GM21447 (cell line): ENCODE data around the gene DZIP1L.
A peak's percentile ranks its signal among the peaks of the same experiment; 100 is the strongest.
"Not testable (repeated sequence)": the region's sequence is repeated elsewhere in the genome, so short reads cannot be mapped to it uniquely, and the experiment has no call there.

Experiments used
- ATAC-seq: cut with Tn5 transposase; IDR thresholded peaks from one replicate; pipeline ENCODE4 v1.9.1; 2021; ENCODE audit not compliant: unreplicated experiment

The DZIP1L gene

DNA sequence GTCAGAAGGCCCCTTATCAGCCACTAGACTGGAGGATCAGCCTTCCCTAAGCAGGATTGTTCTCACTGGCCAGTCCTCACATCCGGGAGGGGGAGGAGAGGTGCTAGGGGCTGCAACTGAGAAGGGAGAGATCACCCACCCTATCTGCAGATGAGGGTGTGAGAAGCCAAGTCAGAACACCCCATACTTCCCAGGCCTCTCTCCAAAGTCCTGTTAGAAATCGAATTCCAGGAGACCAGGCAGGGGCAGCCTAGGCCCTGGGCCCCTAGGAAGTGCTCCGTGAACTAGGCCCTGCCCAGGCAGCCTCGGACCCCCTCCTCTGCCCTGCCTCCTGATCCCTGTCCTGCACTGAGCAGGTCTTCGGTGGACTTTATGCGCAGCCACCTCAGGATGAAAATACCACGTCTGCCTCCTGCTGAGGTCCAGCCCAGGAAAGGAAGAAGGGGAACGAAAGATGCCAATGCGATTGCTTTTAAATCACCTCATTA, 933 bp downstream of the DZIP1L start:
- no peak for ATAC-seq

DNA sequence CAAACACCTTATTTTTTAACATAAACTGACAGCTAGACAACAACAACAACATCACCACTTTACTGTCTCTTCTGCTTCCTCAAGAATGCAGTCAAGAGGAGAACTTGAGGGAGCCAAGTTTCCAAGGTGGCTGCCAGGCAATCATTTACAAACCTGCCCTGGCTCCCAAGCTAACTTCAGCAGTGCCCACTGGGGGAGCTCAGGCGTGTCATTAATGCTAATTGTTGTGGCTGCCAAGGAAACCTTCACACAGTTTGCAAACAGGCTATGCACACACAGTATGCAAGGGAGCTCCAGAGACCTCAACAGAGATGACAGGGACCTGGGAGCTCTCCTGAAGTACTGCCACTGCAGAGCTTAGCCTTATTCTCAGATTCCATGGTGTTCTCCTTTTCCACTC, 2.1 kb downstream of the DZIP1L start:
- no peak for ATAC-seq

DNA sequence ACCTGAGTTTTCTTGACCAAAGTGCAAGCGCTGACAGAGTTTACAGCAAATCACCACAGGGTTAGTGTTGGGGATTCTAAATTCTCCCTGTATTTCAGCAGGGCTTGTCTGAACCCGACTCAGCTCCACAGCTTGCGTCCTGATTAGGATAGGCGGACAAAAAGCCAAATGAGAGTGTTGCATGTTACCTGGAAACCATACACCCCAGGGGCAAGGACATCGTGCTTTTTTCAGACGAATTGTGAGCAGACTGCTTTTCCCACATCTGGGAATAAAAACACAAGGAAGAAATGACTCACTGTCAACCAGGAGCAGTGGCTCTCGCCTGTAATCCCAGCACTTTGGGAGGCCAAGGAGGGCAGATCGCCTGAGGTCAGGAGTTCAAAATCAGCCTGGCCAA, 3.0 kb downstream of the DZIP1L start:
- no peak for ATAC-seq

DNA sequence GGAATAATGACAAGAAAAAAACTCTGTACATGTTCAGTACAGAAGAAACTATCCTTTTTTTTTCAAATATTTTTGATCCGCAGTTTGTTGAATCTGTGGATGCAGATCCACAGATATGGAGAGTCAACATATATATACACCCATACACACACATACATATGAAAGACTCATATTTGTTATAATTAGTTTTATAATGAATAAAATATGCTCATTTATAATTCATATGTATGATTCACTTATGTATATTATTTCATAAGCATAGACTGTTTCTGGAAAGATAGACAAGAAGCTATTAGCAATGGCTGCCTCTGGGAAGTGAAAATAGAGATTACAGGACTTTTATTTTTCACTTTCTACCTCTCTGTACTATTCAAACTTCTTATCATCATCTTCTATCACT, 9.8 kb downstream of the DZIP1L start:
- no peak for ATAC-seq

DNA sequence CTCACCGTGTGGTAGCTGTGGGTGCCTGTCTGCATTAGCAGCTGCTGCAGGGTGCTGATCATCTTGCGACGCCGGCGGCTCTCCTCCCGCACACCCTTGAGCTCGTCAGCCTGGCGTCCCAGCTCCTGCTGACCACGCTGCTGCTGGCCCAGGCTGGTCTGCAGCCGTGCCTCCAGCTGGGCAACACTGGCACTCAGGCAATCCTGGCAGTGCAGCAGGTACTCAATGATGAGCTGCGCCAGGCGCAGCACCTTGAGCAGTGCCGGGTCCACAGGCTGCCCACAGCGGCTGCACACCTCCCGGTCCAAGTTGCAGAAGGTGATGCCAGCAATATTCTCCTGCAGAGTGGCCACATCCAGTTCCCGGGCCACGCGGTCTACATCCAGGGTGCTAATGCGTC, 11.9 kb downstream of the DZIP1L start:
- no peak for ATAC-seq

DNA sequence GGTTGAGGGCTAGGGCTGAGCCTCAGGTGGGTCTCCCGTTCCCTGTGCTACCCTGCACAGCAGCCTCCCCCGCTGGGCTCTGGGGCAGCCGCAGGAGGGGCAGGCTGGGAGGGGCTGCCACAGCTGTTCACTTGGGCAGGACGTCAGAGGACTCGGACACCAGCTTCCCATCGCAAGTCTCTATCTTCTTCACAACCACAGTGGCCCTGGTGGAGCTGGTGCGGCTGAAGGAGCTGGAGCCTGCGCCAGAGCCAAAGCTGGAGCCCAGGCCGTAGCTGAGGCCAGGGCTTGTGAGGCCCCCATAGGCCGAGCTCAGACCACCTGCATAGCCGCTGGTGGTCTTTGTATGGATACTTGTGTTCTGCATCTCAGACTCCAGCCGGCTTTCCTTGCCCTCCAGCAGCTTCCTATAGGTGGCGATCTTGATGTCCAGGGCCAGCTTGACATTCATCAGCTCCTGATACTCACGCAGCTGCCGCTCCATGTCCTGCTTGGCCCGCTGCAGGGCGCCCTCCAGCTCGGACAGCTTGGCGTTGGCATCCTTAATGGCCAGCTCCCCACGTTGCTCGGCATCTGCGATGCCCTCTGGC, 14.0 kb downstream of the DZIP1L start:
- not testable (repeated sequence) for ATAC-seq

DNA sequence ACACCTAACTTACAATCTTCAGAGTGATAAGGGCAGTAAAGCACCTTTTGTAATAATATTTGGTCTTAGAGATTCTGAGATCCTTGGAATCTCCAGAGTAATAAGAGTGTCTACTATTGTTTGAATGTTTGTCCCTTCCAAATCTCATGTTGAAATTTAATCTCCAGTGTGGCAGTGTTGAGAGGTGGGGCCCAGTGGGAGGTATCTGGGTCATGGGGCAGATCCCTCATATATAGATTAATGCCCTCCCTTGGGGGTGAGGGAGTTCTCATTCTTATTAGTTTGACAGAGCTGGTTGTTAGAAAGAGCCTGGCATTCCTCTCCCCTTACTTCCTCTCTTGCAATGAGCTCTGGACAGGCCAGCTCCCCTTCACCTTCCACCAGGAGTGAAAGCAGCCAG, 16.0 kb downstream of the DZIP1L start:
- no peak for ATAC-seq

DNA sequence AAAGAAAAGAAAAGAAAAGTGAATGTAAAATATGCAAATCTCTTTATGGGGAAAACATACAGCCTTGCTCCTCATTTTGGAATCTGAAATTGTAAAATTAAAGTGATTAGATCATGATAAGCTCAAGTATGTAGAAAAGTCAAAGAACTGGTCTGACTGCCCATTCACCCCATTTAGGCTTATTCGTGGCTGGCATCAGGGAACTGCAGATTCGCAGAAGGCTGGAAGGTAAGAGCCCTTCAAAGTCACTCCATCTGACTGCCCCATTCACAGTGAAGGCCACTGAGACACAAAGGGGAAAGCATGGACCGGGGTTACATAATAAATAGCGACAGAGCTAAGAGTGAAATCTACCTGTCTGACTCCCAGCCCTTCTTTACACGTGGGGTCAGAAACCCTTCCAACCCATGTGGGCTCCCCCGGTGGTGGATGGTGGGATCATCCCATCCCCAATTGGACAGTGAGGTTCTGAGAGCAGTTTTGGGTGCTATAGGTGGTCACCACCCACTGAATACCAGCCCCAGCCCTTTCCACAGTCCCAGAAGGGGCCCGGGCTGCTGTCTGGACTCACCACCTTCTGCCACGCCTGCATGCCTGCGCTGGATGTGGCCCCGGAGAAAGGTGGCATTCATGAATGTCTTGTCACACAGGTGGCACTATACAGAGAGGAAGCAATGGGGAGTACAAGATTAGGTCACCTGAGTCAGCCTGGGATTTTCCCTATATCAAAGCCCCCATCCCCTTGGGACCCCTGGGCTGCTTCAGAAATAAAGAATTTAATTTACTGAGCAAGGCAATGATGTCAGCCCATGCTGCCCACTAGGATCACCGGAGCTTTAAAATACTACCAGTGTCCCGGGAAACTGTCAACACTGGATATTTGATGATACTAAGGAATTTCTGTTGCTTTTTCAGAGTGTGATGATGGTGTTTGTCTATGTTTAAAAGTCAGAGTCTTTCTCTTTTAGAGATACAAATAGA, 17.9 kb downstream of the DZIP1L start:
- no peak for ATAC-seq

DNA sequence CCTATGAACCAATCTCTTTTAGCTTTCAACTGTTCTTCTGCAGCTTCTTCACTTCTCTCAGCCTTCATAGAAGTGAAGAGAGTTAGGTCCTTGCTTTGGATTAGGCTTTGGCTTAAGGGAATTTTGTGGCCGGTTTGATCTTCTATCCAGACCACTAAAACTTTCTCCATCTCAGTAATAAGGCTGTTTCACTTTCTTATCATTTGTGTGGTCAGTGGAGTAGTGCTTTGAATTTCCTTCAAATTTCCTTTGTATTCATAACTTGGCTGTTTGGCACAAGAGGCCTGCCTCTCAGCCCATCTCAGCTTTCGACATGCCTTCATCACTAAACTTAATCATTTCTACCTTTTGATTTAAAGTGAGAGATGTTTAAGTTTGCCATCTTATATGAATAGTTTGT, 21.7 kb downstream of the DZIP1L start:
- ATAC-seq = no peak

DNA sequence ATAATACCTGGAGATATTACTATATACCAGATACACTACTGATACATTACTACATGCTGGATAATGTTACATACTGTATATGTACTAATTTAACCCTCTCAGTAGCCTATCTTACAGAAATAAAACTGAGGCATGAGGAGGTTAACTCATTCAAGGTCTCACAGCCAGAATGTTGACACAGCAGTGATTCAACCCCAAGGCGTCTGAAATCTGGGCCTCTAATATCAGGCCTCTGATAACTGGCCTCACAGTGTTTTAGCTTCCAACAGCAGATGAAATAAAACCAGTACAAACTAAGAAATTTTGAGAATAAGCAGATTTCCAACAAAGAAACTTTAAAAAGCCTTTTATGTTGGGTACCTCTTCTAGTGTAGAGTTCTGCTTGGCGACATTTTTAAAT, 23.4 kb downstream of the DZIP1L start:
- no peak for ATAC-seq

DNA sequence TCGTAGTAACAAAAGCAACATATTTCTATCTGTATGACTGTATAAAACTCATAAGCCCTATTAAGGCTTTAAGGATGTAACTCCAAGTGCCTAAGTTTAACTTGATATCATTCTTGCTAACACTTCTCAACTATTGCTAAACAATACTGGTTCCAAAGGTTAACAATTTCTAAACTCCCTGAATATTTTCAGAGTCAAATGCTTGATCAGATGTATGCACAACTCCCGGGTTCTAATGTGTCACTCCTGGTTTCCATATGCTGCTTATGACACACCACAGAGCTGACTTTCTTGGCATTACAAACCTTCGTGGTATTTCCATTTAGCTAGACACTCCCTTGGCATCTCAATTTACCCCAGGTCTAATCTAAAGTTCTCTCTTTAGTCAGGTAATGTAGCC, 26.3 kb downstream of the DZIP1L start:
- no peak for ATAC-seq

DNA sequence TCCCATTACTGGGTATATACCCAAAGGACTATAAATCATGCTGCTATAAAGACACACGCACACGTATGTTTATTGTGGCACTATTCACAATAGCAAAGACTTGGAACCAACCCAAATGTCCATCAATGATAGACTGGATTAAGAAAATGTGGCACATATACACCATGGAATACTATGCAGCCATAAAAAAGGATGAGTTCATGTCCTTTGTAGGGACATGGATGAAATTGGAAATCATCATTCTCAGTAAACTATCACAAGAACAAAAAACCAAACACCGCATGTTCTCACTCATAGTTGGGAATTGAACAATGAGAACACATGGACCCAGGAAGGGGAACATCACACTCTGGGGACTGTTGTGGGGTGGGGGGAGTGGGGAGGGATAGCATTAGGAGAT, 29.7 kb downstream of the DZIP1L start:
- not testable (repeated sequence) for ATAC-seq

DNA sequence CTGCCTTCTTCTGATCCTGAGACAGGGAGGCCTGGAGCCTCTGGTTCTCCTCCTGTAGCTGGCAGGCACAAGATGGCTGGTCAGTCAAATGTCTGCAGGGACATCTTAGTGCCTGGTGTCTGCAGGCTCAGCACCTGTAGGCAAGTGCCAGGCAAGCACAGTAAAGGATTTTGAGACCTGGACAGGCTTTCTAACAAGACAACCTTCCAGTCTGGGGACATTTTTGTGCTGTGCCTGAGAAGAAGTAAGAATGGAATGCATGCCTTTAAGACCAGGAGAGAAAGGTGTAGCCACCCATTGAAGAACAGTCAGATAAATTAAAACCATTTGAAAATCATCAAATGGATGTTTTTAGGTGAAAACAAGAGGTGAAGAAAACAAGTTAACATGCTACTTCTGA, 31.2 kb downstream of the DZIP1L start:
- no peak for ATAC-seq

DNA sequence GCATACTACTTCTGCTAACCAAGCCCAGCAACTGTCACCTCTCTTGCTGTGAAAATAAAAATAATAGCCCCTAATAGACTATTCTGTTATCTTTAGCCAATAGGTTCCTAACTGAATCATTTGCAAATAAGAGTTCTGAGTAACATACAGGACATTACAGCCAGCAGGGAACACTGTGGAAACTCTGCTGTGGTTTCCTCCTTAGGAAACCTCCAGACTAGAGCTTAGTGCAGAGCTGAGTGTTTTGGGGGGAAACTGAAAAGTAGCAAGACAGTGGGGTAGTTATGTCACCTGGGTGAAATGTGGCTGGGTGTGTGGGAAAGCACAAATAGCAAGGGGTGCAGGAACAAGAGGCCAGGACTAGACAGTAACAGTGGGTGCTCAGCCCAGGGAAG, 32.4 kb downstream of the DZIP1L start:
- peak; percentile 44 for ATAC-seq

DNA sequence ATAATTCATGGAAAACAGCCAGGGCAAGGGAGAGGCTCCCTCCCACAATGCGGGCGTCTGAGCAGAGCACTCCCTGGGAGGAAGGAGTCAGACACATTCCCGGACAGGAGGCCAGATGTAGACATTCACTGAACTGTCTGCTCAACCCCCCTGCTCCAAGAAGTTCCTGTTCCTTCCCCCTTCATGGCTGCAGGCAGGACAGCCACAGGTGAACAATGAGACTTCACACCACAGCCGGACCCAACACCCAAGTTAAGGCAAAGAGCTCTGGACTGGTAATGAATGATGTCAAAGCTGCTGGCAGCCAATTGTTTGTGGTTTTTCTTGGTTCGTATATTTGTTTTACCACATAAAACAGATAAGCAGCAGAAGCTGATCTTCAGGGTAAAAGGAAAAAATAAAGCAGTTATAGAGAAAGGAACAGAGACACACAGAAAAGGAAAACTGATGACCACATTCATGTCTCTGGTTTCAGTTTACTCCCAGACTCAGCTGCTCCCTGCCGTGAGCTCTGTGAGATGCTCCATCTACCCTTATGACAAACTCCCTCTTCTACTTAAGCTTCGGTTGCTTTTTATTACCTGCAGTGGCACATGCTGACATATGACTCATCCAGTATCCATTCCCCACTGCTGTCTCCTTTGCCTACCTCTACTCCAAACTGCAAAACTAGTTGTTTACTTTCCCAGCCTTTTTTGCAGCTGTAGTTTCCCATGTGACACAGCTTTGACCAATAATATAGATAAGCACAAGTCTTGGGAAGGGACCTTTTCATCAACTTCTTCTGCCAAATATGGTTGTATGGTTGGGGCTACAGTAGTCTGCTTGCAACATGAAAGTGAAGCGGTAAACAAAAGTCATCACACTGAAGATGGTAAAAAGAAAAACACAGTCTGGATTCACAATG, 33.1 kb downstream of the DZIP1L start:
- peak; percentile 58 for ATAC-seq

DNA sequence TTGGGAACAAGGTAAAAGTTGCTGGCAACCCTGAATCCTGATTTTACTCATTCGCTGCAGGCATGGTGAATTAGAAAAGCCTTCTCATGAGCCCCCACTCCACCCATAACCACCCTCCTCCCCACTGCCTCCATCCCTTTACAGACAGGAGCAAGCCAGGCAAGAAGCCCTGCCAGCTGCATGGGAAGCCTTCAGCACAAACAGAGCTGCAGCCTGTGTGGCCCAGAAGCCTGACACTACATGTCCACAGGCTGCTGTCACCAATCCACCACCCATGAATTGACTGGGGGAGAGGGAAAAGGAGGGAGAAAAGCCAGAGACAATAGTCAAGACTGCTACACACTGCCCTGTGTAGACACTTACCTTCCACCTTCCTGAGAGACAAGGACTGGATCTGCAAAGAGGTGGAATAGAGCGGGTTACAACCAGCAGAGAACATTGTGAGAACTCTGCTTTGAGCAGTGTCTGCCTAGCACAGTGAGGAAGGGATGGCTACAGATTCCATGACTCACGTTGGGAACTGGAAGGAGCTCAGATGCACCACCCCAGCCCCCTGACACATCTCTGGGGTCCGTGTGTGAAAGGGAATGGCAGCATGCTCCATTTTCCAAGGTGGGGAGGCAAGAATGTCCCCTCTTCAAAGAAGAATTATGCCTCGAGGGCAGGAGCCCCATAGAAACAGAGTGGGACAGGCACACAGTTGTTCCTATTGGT, 33.9 kb downstream of the DZIP1L start:
- ATAC-seq = no peak

DNA sequence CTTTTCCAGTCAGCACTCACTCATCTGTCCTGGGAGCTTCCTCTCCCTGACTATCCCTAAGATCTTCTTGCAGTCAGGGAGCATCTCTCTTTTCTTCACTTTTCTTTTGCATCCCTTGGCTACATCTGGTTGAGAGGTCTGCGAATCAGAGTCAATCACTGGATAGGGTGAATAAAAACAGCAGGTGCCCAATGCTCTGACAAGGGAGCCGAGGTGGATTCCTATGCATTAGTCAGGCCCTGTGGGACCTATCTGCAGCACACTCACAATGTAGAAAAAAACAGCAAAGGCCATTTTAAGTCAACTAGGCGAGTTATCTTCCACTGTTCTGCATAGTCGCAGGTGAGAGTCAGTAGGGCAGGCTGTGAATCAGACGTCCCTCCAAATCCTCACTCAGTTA, 35.5 kb downstream of the DZIP1L start:
- ATAC-seq = no peak

DNA sequence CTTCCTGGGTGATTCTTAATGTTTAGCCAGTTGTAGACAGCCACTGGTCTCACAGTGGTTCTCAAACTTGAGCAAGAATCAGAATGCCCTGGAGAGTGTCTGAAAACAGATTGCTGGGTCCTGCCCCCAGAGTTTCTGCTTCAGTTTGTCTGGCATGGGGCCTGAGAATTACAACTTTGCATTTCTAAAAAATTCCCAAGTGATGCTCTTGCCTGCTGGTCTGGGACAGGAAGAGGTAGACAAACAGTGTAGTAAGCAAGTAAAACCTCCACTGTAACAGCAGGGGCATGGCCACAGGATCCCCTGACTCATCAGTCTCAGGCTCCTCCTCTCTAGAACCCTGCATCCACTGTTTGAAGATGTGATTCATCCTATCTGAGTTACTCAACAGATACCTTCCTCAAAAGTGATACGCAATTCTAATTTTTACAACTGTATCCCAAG, 36.5 kb downstream of the DZIP1L start:
- no peak for ATAC-seq

DNA sequence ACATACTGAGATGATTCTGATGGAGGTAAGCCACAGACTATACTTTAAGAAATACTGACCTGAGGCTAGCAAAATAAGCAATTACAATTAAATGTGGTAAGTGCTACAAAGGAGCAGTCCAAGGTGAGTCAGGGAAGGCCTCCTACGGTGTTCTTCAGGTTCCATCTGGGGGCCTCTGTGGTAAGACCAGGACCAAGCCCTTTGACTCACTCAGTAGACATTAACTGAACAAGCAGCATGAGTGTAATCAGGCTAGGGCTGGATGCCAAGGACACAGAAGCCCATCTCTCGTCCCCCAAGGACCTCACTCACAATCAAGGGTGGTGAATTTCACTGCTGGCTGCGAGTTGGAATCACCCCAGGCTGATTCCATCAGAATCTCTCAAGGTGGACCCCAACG, 37.3 kb downstream of the DZIP1L start:
- no peak for ATAC-seq

DNA sequence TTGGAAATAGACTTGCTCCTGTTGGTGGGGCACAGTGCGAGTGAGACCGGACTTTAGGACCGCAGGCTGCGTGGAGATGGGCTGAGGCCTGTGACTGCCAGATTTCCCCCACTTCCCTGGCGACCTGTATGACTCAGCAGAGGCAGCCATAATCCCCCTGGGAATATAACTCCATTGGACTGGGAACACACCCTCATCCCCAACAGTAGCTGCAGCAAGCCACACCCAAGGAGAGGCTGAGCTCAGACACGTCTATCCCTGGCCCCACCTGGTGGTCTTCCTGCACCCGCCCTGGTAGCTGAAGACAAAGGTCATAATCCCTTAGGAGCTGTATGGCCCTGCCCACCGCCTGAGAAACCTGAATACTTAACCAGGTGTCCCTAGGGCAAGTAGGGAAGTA, 42.6 kb downstream of the DZIP1L start:
- no peak for ATAC-seq

DNA sequence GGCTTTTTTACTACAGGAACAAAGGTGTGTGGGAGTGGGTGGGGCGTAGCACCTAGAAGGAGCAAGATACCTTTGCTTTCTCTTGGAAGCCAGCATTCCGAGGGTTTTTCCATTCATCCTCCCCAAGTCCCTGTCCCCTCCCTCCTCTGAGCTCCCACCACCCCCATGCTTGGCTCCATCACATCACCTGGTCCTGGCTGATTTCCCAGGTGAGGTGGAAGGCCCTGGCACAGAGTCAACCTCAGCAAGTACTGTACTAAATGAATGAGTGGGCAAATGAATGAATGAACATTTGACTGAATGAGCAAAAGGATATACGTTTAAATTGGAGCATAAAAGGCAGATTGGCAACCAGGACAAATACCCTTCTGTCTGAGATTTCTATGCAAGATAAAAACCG, 45.4 kb downstream of the DZIP1L start:
- no peak for ATAC-seq
